ENCODE measurements around the gene CALR3. TPM values are rescaled to one million over a fixed set of nuclear protein-coding genes. Genes with fewer than 3 reads are reported as not detected.

Gene CALR3
- total and polyA plus RNA-seq, 2 of the 8 experiments (the other 6 are each of a cell fraction or from before 2014, with no cell fraction given) = 0.11 to 0.32 TPM

DNA sequence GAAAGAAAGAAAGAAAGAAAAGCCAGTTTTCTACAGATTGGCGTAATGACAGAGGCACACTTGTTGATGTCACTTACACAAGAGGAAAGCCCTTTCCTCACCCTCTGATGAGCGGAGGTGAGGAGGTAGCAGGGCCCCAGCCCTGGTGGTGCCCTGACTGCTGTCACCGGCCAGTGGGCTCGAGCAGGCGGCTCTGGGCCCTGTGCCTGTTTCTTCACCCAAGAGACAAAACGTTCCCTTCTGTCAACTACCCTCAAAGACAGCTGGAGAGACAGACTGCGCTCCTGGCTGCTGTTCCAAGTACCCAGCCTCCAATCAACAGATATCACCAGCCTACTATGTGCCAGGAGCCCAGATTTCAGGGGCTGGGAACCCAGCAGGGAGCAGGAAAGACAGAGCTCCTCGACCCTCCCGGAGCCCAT lies 34.3 kb downstream of the CALR3 start:
- Histone ChIP-seq H3K23me2 (ENCODE audit: low read depth, low read length) (peaks cover 2% of the 10 kb centered on the region; the same call in 1 of the 2 replicates), H2BK5ac (ENCODE audit: low read depth, low read length) (no peak overlapping the region), H3K23ac (ENCODE audit: insufficient read length) (no peak overlapping the region), H3K4me2 (ENCODE audit: insufficient read depth in 1 of 2, low read depth in 2 of 2, low read length in 2 of 2) (no peak overlapping the region), H2AK5ac (ENCODE audit: low read depth, low read length) (no peak overlapping the region), H3K9ac (replicated peaks in 1 of 4; ENCODE audit: extremely low read depth in 1 of 4, low read depth in 3 of 4, low read length in 3 of 4) (no peak overlapping the region), H3K18ac (ENCODE audit: extremely low read depth, low read length) (no peak overlapping the region), H3K4ac (replicated peaks; ENCODE audit: insufficient read length, low read depth, low read length) (no peak overlapping the region), H3K79me1 (ENCODE audit: low read depth, low read length) (peaks cover 41% of the 10 kb centered on the region), H4K8ac (ENCODE audit: extremely low read depth, insufficient read depth, low read length) (0 out of 2 replicates have a peak overlapping the region, but pooled peaks have one; percentile 1), H3K4me3 (ENCODE audit: extremely low read depth in 1 of 4, insufficient read depth in 2 of 4, low read depth in 3 of 4, low read length in 4 of 4) (no peak overlapping the region), H3K56ac (replicated peaks; ENCODE audit: insufficient read length, low read depth, low read length) (no peak overlapping the region), H4K20me1 (replicated peaks in 1 of 2; ENCODE audit: control insufficient read depth in 1 of 2, insufficient read depth in 2 of 2, low read length in 2 of 2) (peaks cover 23 to 38% of the 10 kb centered on the region in 2 experiments), H4K5ac (ENCODE audit: insufficient read length, low read depth, low read length) (no peak overlapping the region), H2BK15ac (ENCODE audit: low read length) (no peak overlapping the region), H3K36me3 (ENCODE audit: control insufficient read depth in 2 of 4, insufficient read depth in 4 of 4, low read length in 3 of 4) (no peaks in the 10 kb centered on the region), H3K4me1 (replicated peaks in 1 of 4; ENCODE audit: control insufficient read depth in 3 of 4, insufficient read depth in 4 of 4, low read length in 3 of 4) (peaks cover 8 to 29% (median 17%) of the 10 kb centered on the region in 4 experiments), H3K9me3 (ENCODE audit: insufficient read depth in 2 of 2, low read depth in 1 of 2, low read length in 1 of 2) (no peaks in the 10 kb centered on the region), H2BK12ac (ENCODE audit: low read depth, low read length) (no peak overlapping the region), H4K91ac (replicated peaks; ENCODE audit: insufficient read length, low read length) (no peak overlapping the region), H2BK120ac (replicated peaks; ENCODE audit: low read depth, low read length) (no peak overlapping the region), H2AFZ (ENCODE audit: low read length) (no peak overlapping the region), H3K27me3 (replicated peaks in 1 of 4; ENCODE audit: control insufficient read depth in 3 of 4, extremely low read depth in 1 of 4, insufficient read depth in 3 of 4, low read length in 3 of 4) (no peaks in the 10 kb centered on the region), H3K27ac (ENCODE audit: low read depth, low read length) (0 out of 2 replicates have a peak overlapping the region, but pooled peaks have one; percentile 14), H3K79me2 (ENCODE audit: control insufficient read depth in 1 of 2, insufficient read depth in 2 of 2, low read length in 2 of 2) (peaks cover 10 to 94% of the 10 kb centered on the region in 2 experiments), H2BK20ac (ENCODE audit: low read length) (no peak overlapping the region), H3K14ac (ENCODE audit: insufficient read length) (no peak overlapping the region)
- no peak for DNase-seq (ENCODE audit: low read depth in 1 of 2, low spot score in 2 of 2)
- FAIRE-seq = no peak
- ChIA-PET POLR2A (ENCODE audit: partially characterized antibody) (no interaction called here), CTCF (ENCODE audit: partially characterized antibody) (interaction anchor here (1.3 kb wide), 1 partner anchor 20 kb away, joined by 5 read pairs; no protein-coding TSS in a partner anchor)
- WGBS, 2 experiments (ENCODE audit: extremely low coverage in 1 of 2, insufficient coverage in 1 of 2, insufficient read length in 1 of 2, insufficient replicate concordance in 2 of 2, low coverage in 1 of 2, low lambda C conversion rate in 2 of 2, missing lambda C conversion rate in 1 of 2) = 93% methylated on average over 9 of the region's 9 CpGs; no CpG with 5 or more reads in 1 of the 2 experiments
- TF ChIP-seq CHD2 (IDR thresholded peaks at IDR 0.05; ENCODE audit: low read length) (no peak), JUN (IDR thresholded peaks at IDR 0.05; ENCODE audit: low read depth, low read length) (no peak), NANOG (IDR thresholded peaks at IDR 0.05; ENCODE audit: insufficient read depth, low read depth, low read length, poor library complexity, severe bottlenecking) (no peak), PHF8 (conservative IDR thresholded peaks at IDR 0.05; ENCODE audit: low read depth, low read length) (no peak), RNF2 (IDR thresholded peaks at IDR 0.05; ENCODE audit: borderline replicate concordance, low read depth, low read length, missing control alignments, poor library complexity, severe bottlenecking) (no peak), TCF12 (IDR thresholded peaks at IDR 0.05; ENCODE audit: low read depth, low read length) (no peak), TAF1 (IDR thresholded peaks at IDR 0.05; ENCODE audit: low read depth, low read length) (no peak), SP1 (IDR thresholded peaks at IDR 0.05; ENCODE audit: low read depth, low read length) (no peak)
- TF ChIP-seq, protein P1, sequence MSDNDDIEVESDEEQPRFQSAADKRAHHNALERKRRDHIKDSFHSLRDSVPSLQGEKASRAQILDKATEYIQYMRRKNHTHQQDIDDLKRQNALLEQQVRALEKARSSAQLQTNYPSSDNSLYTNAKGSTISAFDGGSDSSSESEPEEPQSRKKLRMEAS (IDR thresholded peaks at IDR 0.05) = no peak
- TF ChIP-seq, protein P2, sequence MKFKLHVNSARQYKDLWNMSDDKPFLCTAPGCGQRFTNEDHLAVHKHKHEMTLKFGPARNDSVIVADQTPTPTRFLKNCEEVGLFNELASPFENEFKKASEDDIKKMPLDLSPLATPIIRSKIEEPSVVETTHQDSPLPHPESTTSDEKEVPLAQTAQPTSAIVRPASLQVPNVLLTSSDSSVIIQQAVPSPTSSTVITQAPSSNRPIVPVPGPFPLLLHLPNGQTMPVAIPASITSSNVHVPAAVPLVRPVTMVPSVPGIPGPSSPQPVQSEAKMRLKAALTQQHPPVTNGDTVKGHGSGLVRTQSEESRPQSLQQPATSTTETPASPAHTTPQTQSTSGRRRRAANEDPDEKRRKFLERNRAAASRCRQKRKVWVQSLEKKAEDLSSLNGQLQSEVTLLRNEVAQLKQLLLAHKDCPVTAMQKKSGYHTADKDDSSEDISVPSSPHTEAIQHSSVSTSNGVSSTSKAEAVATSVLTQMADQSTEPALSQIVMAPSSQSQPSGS (IDR thresholded peaks at IDR 0.05; ENCODE audit: low read length) = no peak
- TF ChIP-seq, protein P3, sequence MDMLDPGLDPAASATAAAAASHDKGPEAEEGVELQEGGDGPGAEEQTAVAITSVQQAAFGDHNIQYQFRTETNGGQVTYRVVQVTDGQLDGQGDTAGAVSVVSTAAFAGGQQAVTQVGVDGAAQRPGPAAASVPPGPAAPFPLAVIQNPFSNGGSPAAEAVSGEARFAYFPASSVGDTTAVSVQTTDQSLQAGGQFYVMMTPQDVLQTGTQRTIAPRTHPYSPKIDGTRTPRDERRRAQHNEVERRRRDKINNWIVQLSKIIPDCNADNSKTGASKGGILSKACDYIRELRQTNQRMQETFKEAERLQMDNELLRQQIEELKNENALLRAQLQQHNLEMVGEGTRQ (IDR thresholded peaks at IDR 0.05; ENCODE audit: low read length) = no peak

Data from H1 (cell line).